ENCODE data around the gene LMNTD1. TPM values are rescaled to one million over a fixed set of nuclear protein-coding genes. Genes with fewer than 3 reads are reported as not detected.

Gene LMNTD1
- total and polyA plus RNA-seq, 4 donors: not detected

Small RNA genes within 50 kb of the gene (small RNA-seq; reads per million reads assigned to genes)
- not detected for gene TUBB4BP1

Measured in liver (tissue), 5 donors.